ENCODE data around the gene FBXW7.

The FBXW7 gene

DNA sequence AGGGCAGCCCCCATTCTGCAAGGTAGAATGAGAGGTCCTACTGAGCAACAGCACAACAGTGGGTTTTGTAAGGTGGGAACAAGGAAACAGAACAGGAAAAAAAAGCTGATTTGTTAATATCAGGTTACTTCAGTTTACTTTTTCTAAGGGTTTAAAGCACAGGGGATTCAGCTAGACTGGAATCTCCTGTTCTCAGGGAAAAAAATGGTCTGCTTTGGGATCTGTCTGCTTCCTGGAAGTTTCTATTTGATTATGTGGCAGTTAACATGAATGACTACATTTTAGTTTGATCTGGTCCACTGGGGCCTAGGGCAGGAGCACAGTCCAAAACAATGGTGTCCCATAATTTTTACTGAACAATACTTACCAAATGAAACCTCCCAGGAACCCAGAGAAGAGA lies 104.6 kb downstream of the FBXW7 start:
- DNase-seq (ENCODE audit: low read depth in 1 of 2, low spot score in 1 of 2) = no peak

GRCh38 chr4:152430507-152430906 lies 105.4 kb downstream of the FBXW7 start:
- DNase-seq (ENCODE audit: low read depth in 1 of 2, low spot score in 1 of 2) = no peak

- no peak for DNase-seq (ENCODE audit: low read depth in 1 of 2, low spot score in 1 of 2)
Measured at GRCh38 chr4:152427981-152428380, 107.9 kb downstream of the FBXW7 start.

DNA sequence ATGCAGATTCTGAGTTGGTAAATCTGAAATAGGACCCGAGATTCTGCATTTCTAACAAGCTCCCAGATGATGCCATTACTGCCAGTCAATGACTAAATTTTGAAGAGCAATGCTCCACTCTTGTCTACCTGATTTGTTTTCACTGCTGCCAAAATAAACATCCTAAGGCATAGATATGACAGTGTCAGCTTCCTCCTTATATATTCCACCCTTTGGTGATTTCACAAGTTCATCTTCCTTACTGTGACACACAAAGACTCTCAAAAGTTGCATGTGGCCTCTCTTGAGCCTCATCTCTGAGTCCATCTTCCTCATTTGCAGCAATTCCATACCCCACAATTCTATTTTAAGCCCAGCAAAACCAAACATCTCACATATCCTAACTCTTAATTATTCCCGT lies 110.9 kb downstream of the FBXW7 start:
- no peak for DNase-seq (ENCODE audit: low read depth in 1 of 2, low spot score in 1 of 2)

DNA sequence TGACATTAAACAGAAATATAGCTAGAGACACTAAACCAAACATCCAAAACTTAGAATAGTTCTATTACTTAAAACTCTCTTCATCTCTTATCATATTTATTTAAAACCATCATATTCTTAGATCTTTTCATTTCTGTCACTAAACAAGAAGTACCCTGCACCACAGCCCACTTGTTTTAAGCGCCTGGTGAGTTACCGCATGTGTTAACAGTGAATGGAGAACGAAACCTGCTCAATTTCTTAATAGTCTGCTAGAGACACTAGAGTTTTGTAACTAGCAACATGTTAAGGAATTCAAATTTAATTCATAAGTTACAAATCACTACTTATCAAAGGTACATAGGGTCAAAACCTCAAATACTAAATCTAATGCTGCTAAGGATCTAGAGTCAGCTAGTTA lies 111.5 kb downstream of the FBXW7 start:
- no peak for DNase-seq (ENCODE audit: low read depth in 1 of 2, low spot score in 1 of 2)

GRCh38 chr4:152422817-152423320 lies 113.0 kb downstream of the FBXW7 start:
- DNase-seq (ENCODE audit: low read depth in 1 of 2, low spot score in 1 of 2) = no peak

DNA sequence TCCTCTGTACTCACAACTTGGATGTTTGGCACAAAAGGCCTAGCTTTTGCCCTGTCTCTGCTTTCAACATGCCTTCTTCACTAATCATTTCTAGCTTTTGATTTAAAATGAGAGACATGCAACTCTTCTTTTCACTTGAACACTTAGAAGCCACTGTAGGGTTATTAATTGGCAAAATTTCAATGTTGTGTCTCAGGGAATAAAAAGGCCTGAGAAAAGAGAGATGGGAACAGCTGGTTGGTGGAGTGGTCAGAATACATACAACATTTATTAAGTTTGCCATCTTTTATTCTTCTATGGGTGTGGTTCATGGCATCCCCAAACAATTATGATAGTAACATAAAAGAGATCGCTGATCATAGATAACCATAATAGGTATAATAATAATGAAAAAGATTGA lies 114.3 kb downstream of the FBXW7 start:
- DNase-seq (ENCODE audit: low read depth in 1 of 2, low spot score in 1 of 2) = no peak

DNA sequence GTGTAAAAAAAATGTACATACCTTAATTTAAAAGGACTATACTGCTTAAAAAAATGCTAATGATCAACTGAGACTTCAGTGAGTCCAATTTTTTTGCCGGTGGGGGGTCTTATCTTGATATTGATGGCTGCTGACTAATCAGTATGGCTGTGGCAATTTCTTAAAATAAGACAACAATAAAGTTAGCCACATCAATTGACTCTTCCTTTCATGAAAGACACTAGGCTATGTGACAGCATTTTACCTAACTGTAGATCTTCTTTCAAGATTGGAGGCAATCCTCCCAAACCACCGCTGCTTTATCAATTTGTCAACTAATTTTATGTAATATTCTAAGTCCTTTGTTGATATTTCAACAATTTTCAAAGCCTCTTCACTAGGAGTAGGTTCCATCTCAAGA lies 116.1 kb downstream of the FBXW7 start:
- no peak for DNase-seq (ENCODE audit: low read depth in 1 of 2, low spot score in 1 of 2)

- DNase-seq (ENCODE audit: low read depth in 1 of 2, low spot score in 1 of 2) = no peak
Measured at GRCh38 chr4:152417673-152418072, 118.2 kb downstream of the FBXW7 start.

- DNase-seq (ENCODE audit: low read depth in 1 of 2, low spot score in 1 of 2) = no peak
Measured at GRCh38 chr4:152415980-152416379, 119.9 kb downstream of the FBXW7 start.

DNA sequence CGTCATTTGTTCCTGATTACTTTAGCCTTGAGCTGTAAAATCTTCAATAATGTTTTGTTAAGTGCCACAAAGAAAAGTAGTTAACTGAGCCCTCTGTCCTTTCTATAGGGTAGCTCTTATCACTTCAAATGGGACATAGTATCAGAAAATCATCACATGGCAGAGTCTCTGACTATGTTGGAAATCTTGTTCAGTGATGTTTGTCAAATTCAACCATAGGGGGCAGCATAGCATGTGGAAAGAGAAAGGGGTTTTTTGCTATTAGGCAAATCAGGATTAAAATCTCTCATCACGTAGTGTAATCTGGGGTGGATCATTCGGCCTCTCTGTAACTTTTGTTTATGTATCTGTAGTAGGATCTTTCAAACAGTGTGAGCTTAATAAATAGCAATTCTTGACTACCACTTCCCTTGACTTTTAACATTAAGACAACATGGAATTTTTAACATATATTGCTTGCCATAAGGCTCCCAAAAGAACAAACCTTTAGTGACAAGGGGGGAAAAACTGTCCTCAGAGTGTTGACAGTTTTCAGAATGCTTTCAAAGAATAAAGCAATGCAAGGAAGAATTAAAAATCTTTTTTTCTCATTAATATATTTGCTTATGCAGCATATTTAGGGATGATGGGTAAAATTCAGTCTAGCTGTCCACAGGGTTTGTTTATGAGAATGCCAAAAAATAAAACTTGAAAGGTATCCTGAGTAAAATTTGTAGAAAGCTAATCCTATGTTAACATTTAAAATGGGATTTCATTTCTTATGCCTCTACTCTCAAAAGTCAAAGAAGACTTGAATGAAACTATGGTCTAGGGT lies 127.2 kb downstream of the FBXW7 start:
- DNase-seq (ENCODE audit: low read depth in 1 of 2, low spot score in 1 of 2) = no peak

GRCh38 chr4:152401424-152401823 lies 134.5 kb downstream of the FBXW7 start:
- DNase-seq (ENCODE audit: low read depth in 1 of 2, low spot score in 1 of 2) = no peak

DNA sequence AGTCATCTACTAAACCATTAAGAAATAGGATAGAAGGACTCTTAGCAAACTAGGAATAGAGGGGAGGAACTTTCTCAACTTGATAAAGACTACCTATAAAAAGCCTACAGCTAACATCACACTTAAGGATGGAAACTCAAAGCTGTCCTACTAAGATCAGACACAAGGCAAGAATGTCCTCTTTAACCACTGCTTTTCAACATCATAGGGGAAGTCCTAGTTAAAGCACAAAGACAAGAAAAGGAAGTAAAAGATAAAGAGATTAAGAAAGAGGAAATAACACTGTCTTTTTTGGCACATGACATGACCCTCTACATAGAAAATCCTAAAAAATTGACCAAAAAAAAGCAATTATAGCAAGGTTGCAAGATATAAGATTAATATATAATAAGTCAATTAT lies 136.6 kb downstream of the FBXW7 start:
- DNase-seq (ENCODE audit: low read depth in 1 of 2, low spot score in 1 of 2) = no peak

DNA sequence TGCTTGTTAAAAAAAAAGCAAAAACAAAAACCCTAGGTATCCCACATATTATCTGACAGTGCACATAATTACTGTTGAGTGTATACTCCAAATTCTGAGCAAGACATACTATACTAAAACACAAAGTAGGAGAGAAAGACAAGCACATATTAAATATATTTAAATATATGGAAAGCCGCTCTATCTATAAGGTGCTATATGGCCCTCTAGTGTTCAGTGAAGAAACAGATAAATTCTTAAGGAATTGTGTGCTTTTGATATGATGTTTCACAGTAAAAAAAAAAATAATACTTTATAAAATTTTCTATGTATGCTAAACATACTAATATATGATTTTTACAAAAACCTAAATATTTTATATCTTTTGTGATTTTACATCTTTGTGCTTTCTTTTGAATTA lies 137.8 kb downstream of the FBXW7 start:
- DNase-seq (ENCODE audit: low read depth in 1 of 2, low spot score in 1 of 2) = no peak

GRCh38 chr4:152394791-152395190 lies 141.1 kb downstream of the FBXW7 start:
- DNase-seq (ENCODE audit: low read depth in 1 of 2, low spot score in 1 of 2) = no peak

DNA sequence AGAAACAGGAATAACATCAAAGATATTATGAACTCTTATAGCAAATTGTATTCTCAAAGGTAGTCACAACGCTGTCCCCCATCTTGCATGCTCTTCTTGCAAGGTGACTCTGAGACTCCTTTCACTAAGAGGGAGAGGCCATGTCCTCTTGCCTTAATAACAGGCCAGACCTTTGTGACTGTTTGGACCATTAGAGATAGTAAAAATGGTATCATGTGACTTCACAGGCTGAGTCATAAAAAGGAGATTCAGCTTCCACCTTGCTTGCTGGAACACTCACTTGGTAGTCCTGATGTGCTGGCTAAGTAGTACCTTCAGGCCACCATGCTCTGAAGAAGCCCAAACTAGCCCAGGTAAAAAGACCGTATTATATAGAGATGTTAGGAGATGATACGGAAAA lies 143.8 kb downstream of the FBXW7 start:
- no peak for DNase-seq (ENCODE audit: low read depth in 1 of 2, low spot score in 1 of 2)

GRCh38 chr4:152390216-152390615 lies 145.7 kb downstream of the FBXW7 start:
- DNase-seq (ENCODE audit: low read depth in 1 of 2, low spot score in 1 of 2) = no peak

DNA sequence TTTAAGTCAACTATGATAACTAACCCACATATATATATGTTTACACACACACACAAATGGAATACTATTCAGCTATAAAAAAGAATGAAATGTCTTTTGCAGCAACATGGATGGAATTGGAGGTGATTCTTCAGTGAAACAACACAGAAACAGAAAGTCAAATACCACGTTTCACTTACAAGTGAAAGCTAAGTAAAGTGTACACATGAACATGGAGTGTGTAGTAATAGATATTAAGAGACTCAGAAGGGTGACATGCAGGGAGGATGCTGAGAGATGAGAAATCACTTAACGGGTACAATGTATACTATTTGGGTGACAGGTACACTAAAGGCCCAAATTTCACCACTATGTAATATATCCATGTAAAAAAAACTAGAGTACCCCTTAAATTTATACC lies 146.5 kb downstream of the FBXW7 start:
- no peak for DNase-seq (ENCODE audit: low read depth in 1 of 2, low spot score in 1 of 2)

DNA sequence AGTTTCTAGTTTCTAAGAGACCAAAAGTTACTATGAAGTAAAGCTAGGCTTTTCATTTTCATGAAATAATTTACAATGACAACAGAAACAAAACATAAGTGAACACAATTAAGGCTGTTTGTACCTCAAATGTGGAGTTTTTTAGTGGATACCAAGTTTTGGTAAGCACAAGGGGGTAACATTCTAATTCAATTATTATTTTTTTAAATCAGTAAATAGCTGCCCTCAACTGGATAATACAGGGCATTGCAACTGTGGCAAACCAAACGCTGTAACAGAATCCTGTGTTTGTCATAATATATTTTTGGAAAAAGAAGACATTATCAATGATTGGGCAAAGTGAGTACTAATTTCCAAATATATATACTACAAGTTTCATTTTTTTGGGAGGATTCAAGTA lies 150.3 kb downstream of the FBXW7 start:
- DNase-seq (ENCODE audit: low read depth in 1 of 2, low spot score in 1 of 2) = no peak

- no peak for DNase-seq (ENCODE audit: low read depth in 1 of 2, low spot score in 1 of 2)
Measured at GRCh38 chr4:152382057-152382785, 153.7 kb downstream of the FBXW7 start.

GRCh38 chr4:152380919-152381318 lies 155.0 kb downstream of the FBXW7 start:
- no peak for DNase-seq (ENCODE audit: low read depth in 1 of 2, low spot score in 1 of 2)

- DNase-seq (ENCODE audit: low read depth in 1 of 2, low spot score in 1 of 2) = no peak
Measured at GRCh38 chr4:152380185-152380584, 155.7 kb downstream of the FBXW7 start.
